GM19238 (cell line): ENCODE measurements around the gene COL18A1.

Experiments
- DNase-seq: peaks from one replicate; pipeline ENCODE4 v3.0.0; 2011; ENCODE audit warnings: low spot score; ENCODE audit not compliant: insufficient read length

Gene COL18A1

DNA sequence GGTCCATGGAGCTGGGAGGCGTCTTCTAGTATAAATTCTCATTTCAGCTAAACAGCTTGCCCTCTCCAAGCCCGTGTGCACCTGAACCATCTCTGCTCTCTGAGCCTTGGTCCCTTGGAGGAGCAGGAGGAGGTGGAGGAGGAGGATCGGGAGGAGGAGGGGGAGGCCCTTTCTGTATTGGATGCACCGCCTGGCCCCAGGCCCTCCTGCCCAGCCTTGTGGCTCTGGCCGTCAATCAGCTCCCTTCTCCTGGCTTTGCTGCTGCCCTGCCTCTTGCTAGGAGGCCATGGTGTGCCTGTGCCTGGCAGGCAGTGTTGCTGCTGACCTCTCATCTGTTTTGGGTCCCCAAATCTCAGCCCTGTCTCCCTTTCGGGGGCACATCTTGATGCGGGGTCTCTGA is 9.0 kb downstream of the COL18A1 start:
- no peak for DNase-seq

- DNase-seq, result no peak
Measured at GRCh38 chr21:45414396-45415187, 9.6 kb downstream of the COL18A1 start.

GRCh38 chr21:45415188-45415942 is 10.4 kb downstream of the COL18A1 start:
- DNase-seq, result no peak

- DNase-seq, result no peak
Measured at GRCh38 chr21:45415943-45416611, 11.1 kb downstream of the COL18A1 start.

GRCh38 chr21:45416620-45417019 is 11.7 kb downstream of the COL18A1 start:
- DNase-seq, result no peak

DNA sequence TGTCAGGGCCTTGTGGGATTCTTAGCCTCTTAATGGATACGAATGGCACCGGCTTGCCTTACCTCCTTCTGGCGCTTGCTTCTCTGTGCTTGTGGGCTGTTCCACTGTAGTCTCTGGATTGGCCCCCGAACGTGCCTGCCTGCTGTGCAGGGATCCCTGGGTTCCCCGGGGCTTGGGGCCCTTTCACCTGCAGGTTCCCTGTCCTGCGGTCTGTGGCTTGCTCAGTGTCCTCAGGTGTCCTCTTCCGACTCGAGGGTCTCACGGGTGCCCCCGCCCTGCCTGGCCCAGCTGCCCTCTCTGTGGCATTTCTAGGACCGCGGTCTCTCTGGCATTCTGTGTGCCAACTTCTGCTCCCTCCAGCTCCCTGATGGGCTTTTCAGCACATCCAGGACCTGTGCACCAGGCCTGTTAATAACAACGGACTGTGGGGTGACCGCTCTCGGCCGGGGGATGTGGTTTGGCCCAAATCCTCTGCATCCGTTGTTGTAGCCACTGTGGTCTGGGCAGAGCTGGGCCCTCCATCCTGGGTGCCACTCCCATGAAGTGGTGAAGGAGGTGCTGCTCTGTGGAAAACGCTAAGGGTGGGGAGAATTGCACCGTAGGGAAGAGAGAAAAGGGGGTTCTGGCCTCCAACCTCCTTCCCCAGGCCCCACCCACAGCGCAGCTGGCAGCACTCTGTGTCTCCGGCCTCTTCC is 12.4 kb downstream of the COL18A1 start:
- DNase-seq, result no peak

DNA sequence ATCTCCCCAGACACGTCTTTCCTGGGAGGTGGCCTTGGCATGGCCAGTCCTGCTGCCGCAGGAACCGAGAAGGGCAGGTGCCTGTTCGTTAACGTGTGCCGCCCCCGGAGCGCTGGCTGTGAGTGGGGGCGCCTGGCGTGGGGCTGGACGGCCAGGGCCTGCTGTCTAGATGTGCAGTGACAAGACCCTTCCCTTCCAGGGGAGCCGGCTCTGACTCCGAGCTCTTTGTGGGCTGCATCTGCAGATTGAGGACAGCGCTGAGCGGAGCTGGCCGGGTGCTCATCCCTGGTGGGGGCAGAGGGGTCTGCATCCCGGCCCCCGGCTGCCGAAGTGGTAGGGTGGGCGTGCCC is 13.0 kb downstream of the COL18A1 start:
- DNase-seq, result no peak

DNA sequence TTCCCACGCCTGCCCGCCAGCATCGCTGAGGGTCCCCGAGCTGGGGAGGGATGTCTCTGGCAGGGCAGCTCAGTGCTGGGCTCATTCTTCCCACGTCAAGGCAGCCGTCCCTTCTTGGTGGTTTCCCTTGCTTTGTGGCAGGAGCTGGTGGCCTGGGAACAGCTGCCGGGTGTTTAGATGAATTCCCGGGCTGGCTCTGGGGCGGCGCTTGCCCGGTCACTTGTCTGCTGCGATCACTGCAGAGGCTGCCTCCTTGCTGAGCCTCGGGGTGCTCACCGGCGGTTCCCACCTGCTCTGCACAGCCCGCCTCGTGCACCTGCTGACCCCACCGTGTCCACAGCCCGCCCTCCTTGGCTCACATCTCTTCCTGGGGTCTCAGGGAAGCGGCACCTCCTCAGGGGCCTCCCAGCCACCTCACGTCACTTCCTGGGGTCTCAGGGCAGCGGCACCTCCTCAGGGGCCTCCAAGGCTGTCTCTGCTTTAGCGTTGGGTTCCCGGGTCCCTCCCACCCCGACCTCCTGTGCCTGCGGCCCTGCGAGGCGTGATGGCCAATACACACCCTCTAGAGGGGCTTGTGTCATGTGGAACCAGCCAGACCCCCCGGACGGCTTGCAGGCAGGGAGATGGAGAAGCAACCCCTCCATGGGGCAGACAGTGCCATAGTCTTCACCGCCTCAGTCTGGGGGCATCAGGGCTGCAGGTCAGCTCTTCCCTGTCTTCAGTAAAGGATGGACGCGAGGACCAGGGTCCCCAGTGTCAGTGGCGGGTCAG is 13.5 kb downstream of the COL18A1 start:
- DNase-seq, result no peak

- DNase-seq, result no peak
Measured at GRCh38 chr21:45419162-45419561, 14.2 kb downstream of the COL18A1 start.

DNA sequence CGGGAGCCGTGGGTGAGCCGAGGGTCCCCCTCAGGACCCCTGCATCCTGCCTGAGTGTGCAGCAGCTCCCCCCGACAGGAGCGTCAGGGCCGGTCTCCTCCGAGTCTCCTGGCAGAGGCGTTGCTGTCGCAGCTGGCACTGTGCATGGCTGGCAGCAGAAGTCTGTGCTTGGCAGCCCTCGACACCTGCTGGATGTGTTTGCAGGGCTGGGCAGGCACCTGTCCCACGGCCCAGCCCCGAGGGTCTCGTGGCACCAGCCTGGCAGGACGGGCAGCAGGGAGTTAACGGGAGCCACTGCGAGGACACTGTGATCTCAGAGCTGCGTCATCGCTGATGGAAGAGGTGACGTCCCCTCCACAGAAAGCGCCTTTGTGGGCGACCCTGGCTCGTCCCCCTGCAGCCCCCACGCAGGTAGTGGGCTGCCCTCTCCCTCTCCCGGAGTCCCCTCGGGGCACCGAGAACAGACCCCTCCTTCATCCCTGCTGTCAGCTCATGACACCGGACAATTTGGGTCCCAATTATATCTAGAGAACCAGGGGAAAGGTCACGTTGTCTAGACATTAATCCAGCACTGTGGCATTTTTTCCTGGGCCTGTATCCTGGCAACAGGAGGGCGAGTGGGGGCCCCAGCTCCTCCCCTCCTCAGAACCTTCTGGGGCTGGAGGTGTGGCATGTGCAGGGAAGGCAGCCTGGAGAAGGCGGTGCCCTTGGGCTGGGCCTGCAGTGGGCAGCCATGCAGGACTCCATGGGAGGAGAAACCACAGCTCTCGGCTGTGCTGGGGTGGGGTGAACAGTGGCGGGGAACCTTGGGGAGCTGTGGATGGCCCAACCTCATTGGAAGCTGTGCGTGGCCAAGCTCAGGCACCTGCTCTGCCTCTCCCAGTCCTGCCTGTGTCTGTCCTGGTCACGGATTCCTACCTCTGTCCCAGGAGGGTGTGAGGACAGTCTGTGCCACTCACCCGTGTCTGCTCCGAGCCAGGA is 15.4 kb downstream of the COL18A1 start:
- no peak for DNase-seq

DNA sequence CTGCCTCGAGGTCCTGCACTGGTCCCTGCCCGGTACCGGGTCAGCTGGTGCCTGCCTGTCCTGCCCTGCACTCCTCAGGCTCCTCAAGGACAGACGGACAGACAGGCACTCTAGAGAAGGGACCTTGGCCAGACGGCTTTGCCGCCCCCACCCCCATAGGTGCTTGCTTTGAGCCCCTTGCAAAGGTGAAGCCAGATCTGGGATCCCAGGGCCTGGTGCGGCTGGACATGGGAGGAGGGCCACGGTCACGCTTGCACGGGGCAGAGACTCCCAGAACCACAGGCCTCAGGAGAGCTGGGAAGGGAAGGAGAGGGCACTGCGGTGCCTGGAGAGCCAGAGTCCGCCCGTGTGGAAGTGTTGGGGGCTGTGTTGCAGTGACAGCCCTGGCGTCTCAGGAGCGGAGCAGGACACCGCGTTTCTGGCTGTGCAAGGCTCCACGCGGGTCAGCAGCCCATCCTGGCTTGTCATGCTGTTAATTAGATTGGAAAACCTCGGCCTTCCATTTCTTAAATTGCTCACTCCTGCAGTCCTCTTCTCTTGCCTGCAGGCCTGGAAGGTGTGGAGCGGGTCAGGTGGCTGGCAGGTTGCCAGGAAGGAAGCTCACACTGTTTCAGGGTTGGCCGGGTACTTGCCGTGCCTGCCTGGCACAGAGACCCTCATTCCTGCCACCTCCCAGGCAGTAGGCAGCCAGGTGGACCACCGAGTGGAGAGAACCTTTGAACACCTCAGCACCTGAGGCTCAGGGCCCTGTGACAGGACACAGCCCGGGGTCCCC is 16.3 kb downstream of the COL18A1 start:
- DNase-seq, result no peak

DNA sequence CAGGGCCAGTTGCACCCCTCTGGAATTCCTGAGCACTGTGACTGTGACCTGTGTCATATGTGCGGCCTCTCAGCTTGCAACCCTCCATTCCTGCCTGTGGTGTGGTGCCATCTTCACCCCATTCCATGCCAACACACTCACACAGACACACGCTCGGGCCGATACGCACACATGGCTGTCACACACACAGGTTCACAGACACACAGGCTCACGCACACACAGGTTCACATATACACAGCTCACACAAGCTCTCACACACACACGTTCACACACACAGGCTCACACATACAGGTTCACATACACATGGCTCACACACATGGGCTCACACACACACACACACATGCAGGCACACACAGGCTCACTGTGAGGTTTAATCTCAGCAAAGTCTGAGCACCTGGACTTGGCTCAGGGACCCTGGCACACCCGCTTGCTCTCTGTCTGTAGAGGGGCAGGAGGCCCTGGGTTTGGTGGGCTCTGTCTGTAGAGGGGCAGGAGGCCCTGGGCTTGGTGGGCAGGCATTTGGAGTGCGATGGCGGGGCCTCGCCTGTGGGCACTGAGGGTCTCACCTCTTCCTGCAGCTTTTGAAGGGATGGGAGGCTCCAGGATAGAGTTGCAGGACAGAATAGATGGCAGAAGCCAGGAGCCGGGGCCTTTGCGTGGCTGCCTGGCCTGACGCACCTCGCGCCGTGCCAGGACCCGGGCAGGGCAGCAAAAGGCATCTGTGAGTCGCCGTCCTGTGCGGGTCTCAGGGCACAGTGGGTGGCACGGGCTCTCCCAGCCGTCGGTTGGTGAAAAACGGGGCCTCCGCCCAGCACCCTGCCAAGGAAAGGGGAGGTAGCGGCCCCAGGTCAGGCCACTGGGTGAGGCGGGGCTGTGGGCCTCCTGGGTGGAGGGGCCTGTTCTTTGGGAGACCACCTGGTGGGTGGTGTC is 17.1 kb downstream of the COL18A1 start:
- no peak for DNase-seq

DNA sequence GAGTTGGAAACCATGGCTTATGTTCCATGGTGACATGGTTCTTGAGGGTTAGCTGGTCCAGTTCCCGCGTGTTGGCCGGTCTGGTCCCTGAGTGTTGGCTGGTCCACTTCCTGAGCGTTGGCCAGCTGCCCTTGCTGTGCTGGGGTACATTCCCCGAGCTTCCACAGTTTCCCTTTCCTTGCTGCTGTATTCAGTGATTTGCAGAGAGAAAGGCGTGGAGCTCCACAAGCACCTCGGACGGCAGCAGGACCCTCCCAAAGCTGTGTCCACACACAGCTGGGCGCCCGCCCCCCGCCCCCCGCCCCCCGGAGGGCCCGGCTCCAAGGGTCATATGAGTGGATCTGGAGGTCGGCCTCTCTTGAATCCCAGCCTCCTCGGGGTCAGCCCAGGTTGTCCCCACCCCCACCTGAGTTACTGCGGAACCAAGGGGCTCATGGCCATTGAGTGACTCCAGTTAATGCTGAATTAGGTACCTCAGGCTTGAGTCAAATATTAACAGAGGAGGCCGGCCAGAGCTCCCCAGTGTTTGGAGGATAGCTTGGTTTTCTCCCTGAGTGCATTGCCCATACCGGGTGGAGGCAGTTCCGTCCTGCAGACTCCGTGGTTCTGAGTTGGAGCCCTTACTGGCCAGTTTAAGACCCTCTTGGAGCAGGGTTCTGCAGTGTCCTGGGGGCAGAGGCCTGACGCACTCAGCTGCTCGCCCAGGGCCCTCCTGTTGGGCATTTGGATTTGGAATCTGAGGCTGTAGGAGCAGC is 18.4 kb downstream of the COL18A1 start:
- DNase-seq, result no peak

DNA sequence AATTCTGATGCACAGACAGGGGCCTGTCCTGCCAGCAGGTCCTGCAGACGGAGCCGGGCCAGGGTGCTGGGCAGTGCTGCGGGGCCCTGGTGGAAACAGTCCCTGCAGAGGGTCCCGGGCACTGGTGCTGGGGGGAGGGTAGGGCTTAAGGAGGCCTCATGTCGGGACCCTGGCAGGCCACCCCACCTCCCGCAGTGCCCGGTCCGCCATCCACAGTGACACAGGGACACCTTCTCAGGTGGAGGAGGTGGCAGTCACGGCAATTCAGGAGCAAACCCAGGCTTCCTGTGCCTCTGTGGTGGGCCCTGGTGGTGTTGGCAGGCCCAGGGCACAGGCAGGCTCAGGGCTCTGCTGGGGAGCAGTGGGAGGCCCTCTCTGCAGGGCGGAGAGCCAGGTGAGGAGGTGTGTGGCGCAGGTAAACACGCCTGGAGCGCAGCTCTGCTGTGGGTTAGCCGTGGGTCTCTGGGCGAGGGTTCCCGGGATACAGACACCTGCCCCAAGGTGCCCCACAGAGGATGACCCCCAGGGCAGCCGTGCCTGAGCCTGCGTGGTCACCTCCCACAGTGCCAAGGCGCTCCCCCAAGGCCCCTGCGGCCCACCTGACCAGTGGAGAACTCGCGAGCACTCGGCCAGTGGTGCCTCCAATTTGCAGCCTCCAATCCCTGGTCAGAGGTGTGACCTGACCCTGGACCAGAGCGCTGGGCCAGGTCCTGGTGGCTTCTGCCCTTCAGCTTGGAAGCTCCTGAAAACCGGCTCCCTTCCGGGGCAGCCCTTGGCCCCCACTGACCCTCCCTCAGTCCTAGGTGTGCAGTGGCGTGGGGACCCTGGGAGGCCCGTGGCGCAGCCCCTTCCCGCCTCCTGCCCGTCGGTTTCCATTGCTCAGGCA is 19.2 kb downstream of the COL18A1 start:
- DNase-seq, result no peak

DNA sequence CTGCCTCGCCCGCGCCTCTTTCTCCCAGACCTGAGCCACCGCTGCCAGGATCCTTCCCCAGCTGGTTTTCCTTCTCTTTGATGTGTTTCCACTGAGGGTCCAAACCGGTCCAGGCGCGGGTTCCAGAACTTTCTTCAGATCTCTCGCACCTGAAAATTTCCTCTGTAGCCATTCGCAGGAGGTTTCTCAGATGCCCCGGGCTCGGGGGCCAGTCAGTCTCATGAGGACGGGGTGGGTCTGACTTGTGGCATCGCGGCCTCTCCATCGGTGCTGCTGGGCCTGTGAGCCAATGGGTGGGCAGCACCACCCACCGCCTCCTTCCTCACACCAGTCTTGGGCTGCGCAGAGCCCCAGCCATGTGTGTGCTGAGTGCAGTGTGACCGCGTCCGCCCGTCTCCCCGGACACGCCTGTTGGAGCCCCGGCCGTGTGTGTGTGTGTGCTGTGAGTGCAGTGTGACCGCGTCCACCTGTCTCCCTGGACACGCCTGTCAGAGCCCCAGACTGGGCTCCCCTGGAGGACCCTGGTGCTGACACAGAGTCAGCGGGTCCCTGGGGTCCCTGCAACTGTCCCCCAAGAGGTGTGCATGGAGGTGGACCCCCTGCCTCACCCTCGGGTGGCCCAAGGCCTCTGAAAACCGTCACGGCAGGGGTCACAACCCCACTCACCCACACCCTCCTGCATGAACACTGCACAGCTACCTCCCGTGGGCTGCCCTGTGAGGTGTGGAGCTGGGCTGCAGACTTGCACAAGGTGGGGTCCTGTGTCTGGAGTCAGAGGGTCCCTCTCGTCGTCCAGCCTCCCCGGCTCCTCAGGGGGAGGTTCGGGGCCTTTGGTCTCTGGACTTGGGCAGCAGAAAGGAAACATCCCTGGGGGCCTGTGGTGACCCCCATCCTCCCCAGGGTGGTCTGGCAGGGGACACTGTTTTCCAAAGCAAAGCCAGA is 20.2 kb downstream of the COL18A1 start:
- DNase-seq, result no peak
